ENCODE measurements around the gene CHIC2.

DNA sequence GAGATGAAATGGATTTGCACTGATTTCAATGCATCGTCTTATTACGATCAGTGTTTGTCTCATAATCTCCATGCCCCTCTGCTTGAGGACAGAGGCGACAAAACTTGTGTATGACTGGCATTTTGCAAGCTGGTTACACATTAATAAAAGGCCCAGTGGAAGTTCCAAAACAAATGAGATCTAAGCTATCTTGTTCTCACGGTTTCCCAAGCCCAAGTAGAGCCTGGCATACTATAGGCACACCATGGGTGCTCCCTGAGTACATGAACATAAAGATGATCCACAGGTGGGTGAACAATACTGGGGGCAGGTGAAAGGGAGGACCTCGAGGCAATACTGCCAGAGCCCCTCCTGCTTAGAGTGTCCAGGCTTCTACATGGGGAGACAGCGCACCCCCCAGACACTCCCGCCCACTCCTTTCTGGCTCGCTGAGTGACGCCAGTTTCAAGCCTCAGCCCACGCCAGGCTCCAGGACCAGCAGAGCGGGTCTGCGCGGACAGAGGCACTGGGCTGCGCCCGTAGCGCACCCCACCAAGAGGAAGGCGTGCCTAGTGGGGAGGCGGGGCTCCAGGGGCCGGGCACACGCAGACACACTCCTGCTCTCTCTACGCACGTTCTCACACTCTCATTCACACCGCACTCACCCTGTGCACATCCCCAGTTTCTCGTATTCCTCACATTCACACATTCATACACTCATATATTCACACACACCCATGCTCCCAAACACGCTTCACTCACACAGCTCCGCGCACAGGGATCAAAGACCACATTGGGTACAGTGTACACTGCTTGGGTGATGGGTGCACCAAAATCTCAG, 26.6 kb upstream of the CHIC2 start:
- TF ChIP-seq, protein P1, sequence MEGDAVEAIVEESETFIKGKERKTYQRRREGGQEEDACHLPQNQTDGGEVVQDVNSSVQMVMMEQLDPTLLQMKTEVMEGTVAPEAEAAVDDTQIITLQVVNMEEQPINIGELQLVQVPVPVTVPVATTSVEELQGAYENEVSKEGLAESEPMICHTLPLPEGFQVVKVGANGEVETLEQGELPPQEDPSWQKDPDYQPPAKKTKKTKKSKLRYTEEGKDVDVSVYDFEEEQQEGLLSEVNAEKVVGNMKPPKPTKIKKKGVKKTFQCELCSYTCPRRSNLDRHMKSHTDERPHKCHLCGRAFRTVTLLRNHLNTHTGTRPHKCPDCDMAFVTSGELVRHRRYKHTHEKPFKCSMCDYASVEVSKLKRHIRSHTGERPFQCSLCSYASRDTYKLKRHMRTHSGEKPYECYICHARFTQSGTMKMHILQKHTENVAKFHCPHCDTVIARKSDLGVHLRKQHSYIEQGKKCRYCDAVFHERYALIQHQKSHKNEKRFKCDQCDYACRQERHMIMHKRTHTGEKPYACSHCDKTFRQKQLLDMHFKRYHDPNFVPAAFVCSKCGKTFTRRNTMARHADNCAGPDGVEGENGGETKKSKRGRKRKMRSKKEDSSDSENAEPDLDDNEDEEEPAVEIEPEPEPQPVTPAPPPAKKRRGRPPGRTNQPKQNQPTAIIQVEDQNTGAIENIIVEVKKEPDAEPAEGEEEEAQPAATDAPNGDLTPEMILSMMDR (IDR thresholded peaks at IDR 0.05), result no peak
- no peak for TF ChIP-seq ZFX (IDR thresholded peaks at IDR 0.05; ENCODE audit: borderline replicate concordance)

Data from 22Rv1 (cell line).